ENCODE results near the gene ACTMAP.

DNA sequence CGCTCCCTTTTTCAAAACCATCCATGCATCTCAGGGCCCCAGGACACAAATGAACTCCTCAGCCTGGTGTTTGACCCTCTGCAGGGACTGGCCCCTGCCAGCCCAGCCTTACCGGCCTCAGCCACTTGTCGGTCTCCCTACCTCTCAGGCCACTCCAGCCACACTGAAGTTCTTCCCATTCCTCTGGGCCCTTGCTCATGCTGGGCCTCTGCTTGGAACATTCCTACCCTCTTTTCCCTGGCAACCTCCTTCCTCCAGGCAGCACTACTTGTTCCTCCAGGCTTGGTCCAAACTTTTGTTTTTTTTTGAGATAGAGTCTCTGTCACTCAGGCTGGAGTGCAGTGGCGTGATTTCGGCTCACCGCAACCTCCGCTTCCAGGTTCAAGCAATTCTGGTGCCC lies 41.1 kb upstream of the ACTMAP start:
- TF ChIP-seq, protein P1, sequence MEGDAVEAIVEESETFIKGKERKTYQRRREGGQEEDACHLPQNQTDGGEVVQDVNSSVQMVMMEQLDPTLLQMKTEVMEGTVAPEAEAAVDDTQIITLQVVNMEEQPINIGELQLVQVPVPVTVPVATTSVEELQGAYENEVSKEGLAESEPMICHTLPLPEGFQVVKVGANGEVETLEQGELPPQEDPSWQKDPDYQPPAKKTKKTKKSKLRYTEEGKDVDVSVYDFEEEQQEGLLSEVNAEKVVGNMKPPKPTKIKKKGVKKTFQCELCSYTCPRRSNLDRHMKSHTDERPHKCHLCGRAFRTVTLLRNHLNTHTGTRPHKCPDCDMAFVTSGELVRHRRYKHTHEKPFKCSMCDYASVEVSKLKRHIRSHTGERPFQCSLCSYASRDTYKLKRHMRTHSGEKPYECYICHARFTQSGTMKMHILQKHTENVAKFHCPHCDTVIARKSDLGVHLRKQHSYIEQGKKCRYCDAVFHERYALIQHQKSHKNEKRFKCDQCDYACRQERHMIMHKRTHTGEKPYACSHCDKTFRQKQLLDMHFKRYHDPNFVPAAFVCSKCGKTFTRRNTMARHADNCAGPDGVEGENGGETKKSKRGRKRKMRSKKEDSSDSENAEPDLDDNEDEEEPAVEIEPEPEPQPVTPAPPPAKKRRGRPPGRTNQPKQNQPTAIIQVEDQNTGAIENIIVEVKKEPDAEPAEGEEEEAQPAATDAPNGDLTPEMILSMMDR (IDR thresholded peaks at IDR 0.05 in 2 of 3, conservative IDR thresholded peaks at IDR 0.05 in 1 of 3; ENCODE audit: insufficient read depth in 2 of 3, low read depth in 1 of 3, low read length in 3 of 3), result no peak
- no peak for TF ChIP-seq POLR2AphosphoS5 (IDR thresholded peaks at IDR 0.05; ENCODE audit: control insufficient read depth, insufficient read depth, low read depth, low read length)
- TF ChIP-seq ZNF217 (CRISPR knock-in tag; IDR thresholded peaks at IDR 0.05), result no peak

Data from K562 (cell line).